B cell (primary cell): ENCODE measurements around the gene HBS1L. TPM values are rescaled to one million over a fixed set of nuclear protein-coding genes. Genes with fewer than 3 reads are reported as not detected.

Experiments used
- ATAC-seq: fragments of 200-7000 bp; cut with Tn5 transposase; one replicate; pipeline ENCODE4 v1.10.0; 2021; ENCODE audit warnings: low read depth, mild to moderate bottlenecking, moderate number of reproducible peaks, moderate library complexity
- CTCF ChIA-PET: fragments of 350-600 bp; sonication (Branson Sonifier 250); formaldehyde crosslinking; loops from one replicate; lab custom pipeline; 2021; ENCODE audit warnings: antibody characterized with exemption, inconsistent platforms; lab: Charles Lee
- POLR2A ChIA-PET: fragments of 350-600 bp; sonication (Branson Sonifier 250); formaldehyde crosslinking; loops from one replicate; lab custom pipeline; 2021; ENCODE audit warnings: antibody characterized with exemption; lab: Charles Lee
- DNase-seq: peaks from one replicate; pipeline ENCODE4 v3.0.0; 2013
- H2AFZ ChIP-seq: 2 replicates; pipeline ENCODE4 v1.6.1; 2012; ENCODE audit warnings: mild to moderate bottlenecking, low read depth, low read length; ENCODE audit not compliant: insufficient read depth, poor library complexity, severe bottlenecking
- H3K27ac ChIP-seq, 2 donors: 1 replicate in 1 of 2; 2 replicates in 1 of 2; pipeline ENCODE4 v1.5.1; 2012 to 2013; ENCODE audit warnings: low read length in 2 of 2, mild to moderate bottlenecking in 2 of 2, moderate library complexity in 1 of 2
- H3K27me3 ChIP-seq, 4 experiments: fragments of 200-600 bp in 1 of 4; sonication (generic) in 1 of 4; replicated peaks in 1 of 4; 1 replicate in 2 of 4; 2 replicates in 2 of 4; pipeline versions ENCODE4 v1.6.1 to v1.7.0; 2013 to 2016; ENCODE audit warnings: low read length in 3 of 4, mild to moderate bottlenecking in 2 of 4, mixed read lengths in 1 of 4, moderate library complexity in 1 of 4; ENCODE audit not compliant: insufficient read depth in 4 of 4, control insufficient read depth in 3 of 4; ENCODE audit errors: control extremely low read depth in 1 of 4
- H3K36me3 ChIP-seq, 2 experiments: replicated peaks in 1 of 2; 1 replicate in 1 of 2; 2 replicates in 1 of 2; pipeline versions ENCODE4 v1.6.1 to v1.7.1; 2013; ENCODE audit warnings: low read length in 1 of 2; ENCODE audit not compliant: insufficient read depth in 2 of 2, control insufficient read depth in 1 of 2; ENCODE audit errors: control extremely low read depth in 1 of 2, extremely low read depth in 1 of 2
- H3K4me1 ChIP-seq, 2 donors: fragments of 200-600 bp in 1 of 2; sonication (generic) in 1 of 2; 1 replicate in 1 of 2; 2 replicates in 1 of 2; pipeline versions ENCODE4 v1.5.1 to v1.6.1; 2013 to 2017; ENCODE audit warnings: low read length in 2 of 2; ENCODE audit not compliant: control insufficient read depth in 2 of 2, insufficient read depth in 2 of 2
- H3K4me2 ChIP-seq: replicated peaks from 2 replicates; pipeline ENCODE3; 2012; ENCODE audit warnings: mild to moderate bottlenecking, low read depth, low read length; ENCODE audit not compliant: poor library complexity, severe bottlenecking
- H3K4me3 ChIP-seq, 5 experiments: fragments of 200-600 bp in 1 of 5; sonication (generic) in 1 of 5; 1 replicate in 3 of 5; 2 replicates in 2 of 5; pipeline versions ENCODE4 v1.5.1 to v1.7.0; 2011 to 2016; ENCODE audit warnings: low read length in 4 of 5, mild to moderate bottlenecking in 4 of 5, low read depth in 2 of 5, control low read depth in 1 of 5, moderate library complexity in 1 of 5; ENCODE audit not compliant: insufficient read depth in 1 of 5; ENCODE audit errors: control extremely low read depth in 1 of 5, extremely low read depth in 1 of 5
- H3K79me2 ChIP-seq: fragments of 200-600 bp; sonication (generic); one replicate; pipeline ENCODE4 v1.6.0; 2016; ENCODE audit warnings: low read length; ENCODE audit not compliant: control insufficient read depth, insufficient read depth
- H3K9ac ChIP-seq: fragments of 200-600 bp; sonication (generic); 2 replicates; pipeline ENCODE4 v1.6.1; 2017; ENCODE audit warnings: mild to moderate bottlenecking, low read length, moderate library complexity
- H3K9me3 ChIP-seq, 3 donors: one replicate each; pipeline versions ENCODE4 v1.6.1 to v1.7.1; 2013; ENCODE audit warnings: low read length in 2 of 3; ENCODE audit not compliant: control insufficient read depth in 2 of 3, insufficient read depth in 1 of 3; ENCODE audit errors: control extremely low read depth in 1 of 3
- H4K20me1 ChIP-seq: 2 replicates; pipeline ENCODE4 v1.6.0; 2012; ENCODE audit warnings: mild to moderate bottlenecking, low read length; ENCODE audit not compliant: insufficient read depth, control insufficient read depth, poor library complexity, severe bottlenecking
- H3K27ac Mint-ChIP-seq: one replicate; pipeline ENCODE4 v1.8.0; 2021; ENCODE audit warnings: mixed read lengths
- H3K27me3 Mint-ChIP-seq: one replicate; pipeline ENCODE4 v1.8.0; 2021; ENCODE audit warnings: mixed read lengths
- H3K4me1 Mint-ChIP-seq: one replicate; pipeline ENCODE4 v1.8.0; 2021; ENCODE audit warnings: mixed read lengths
- H3K4me3 Mint-ChIP-seq: one replicate; pipeline ENCODE4 v1.8.0; 2021; ENCODE audit warnings: mixed read lengths
- H3K9me3 Mint-ChIP-seq: one replicate; pipeline ENCODE4 v1.8.0; 2022; ENCODE audit warnings: mixed read lengths; ENCODE audit not compliant: insufficient read depth
- CTCF ChIP-seq: fragments of 200-600 bp; IDR thresholded peaks from one replicate; pipeline ENCODE4 v1.8.0; 2022; ENCODE audit warnings: antibody characterized with exemption, mild to moderate bottlenecking
- EZH2 ChIP-seq: IDR thresholded peaks from 2 replicates; pipeline ENCODE4 v1.6.1; 2012; ENCODE audit warnings: borderline replicate concordance, low read depth, mild to moderate bottlenecking, moderate library complexity, low read length; ENCODE audit not compliant: insufficient read depth, poor library complexity, severe bottlenecking
- WGBS: methylation state at CpG from one replicate; pipeline ENCODE4 v1.1.5; 2013; ENCODE audit warnings: missing lambda C conversion rate; ENCODE audit not compliant: insufficient coverage; 5-methylcytosine and 5-hydroxymethylcytosine counted together
- intact Hi-C: fragments of 100-400 bp; cut with micrococcal nuclease; formaldehyde crosslinking; loops from one replicate; pipeline ENCODE4 v1.10.0; 2022
- polyA plus RNA-seq: library from polyadenylated mRNA; depleted of rRNA; stranded (reverse); fragments of >200 nt; gene quantifications from 2 replicates; pipeline ENCODE4 v1.2.3, GENCODE V29; 2012
- total RNA-seq, 2 donors: library from RNA; stranded (reverse); fragments of 120-200 nt in 1 of 2; gene quantifications; 1 replicate in 1 of 2; 2 replicates in 1 of 2; pipeline versions ENCODE4 v1.2.3 to v1.2.4, GENCODE V29; 2013 to 2022

The HBS1L gene
- total and polyA plus RNA-seq, 2 donors (not counting 1 experiment from before 2014, with no cell fraction given): 10.3 to 58.2 TPM

GRCh38 chr6:135036731-135037420 is 17.7 kb downstream of the HBS1L start:
- 97% methylated on average over 4 of the region's 5 CpGs for WGBS
- no peaks in the 10 kb centered on the region for H3K27me3 Mint-ChIP-seq
- no peak overlapping the region for H3K27ac Mint-ChIP-seq
- TF ChIP-seq EZH2 (no peak), CTCF (no peak)
- Histone ChIP-seq H3K27ac (no peak overlapping the region), H3K36me3 (peaks cover 4 to 33% of the 10 kb centered on the region in 2 experiments), H4K20me1 (no peaks in the 10 kb centered on the region), H3K4me1 (no peaks in the 10 kb centered on the region), H3K79me2 (peaks cover 48% of the 10 kb centered on the region), H3K9ac (no peak overlapping the region), H2AFZ (no peak overlapping the region), H3K9me3 (no peaks in the 10 kb centered on the region), H3K4me2 (no peak overlapping the region), H3K4me3 (no peak overlapping the region), H3K27me3 (no peaks in the 10 kb centered on the region)
- peaks cover 6% of the 10 kb centered on the region for H3K4me1 Mint-ChIP-seq
- CTCF ChIA-PET: no interaction called here
- intact Hi-C loops: no loop called here
- H3K9me3 Mint-ChIP-seq: no peaks in the 10 kb centered on the region
- POLR2A ChIA-PET: no interaction called here
- ATAC-seq: no peak
- no peak overlapping the region for H3K4me3 Mint-ChIP-seq
- no peak for DNase-seq

GRCh38 chr6:135033238-135033637 is 21.4 kb downstream of the HBS1L start:
- no peak overlapping the region for H3K27ac ChIP-seq
- H3K9me3 ChIP-seq: no peaks in the 10 kb centered on the region
- TF ChIP-seq CTCF: no peak
- no peak for TF ChIP-seq EZH2
- H3K79me2 ChIP-seq: peaks cover 24% of the 10 kb centered on the region
- peaks cover 5 to 37% of the 10 kb centered on the region in 2 experiments for H3K36me3 ChIP-seq
- ATAC-seq (no peak), DNase-seq (no peak)
- H3K27me3 ChIP-seq: no peaks in the 10 kb centered on the region
- H3K9me3 Mint-ChIP-seq: no peaks in the 10 kb centered on the region
- no peak overlapping the region for H3K27ac Mint-ChIP-seq
- no peak overlapping the region for H2AFZ ChIP-seq
- peaks cover 12% of the 10 kb centered on the region for H3K4me1 Mint-ChIP-seq
- no peak overlapping the region for H3K4me3 ChIP-seq
- intact Hi-C loops: no loop called here
- H3K4me2 ChIP-seq: no peak overlapping the region
- no CpG with 5 or more reads among the region's 3 CpGs for WGBS
- CTCF ChIA-PET: no interaction called here
- H4K20me1 ChIP-seq: peaks cover 8% of the 10 kb centered on the region
- no peaks in the 10 kb centered on the region for H3K27me3 Mint-ChIP-seq
- POLR2A ChIA-PET: no interaction called here
- no peak overlapping the region for H3K9ac ChIP-seq
- H3K4me1 ChIP-seq: no peaks in the 10 kb centered on the region
- no peak overlapping the region for H3K4me3 Mint-ChIP-seq
